HG02870 (cell line): ENCODE results near the gene MTURN.

Experiments used
- ATAC-seq: cut with Tn5 transposase; IDR thresholded peaks from one replicate; pipeline ENCODE4 v1.9.1; 2021; ENCODE audit warnings: mild to moderate bottlenecking, moderate library complexity; ENCODE audit not compliant: unreplicated experiment

Gene MTURN

GRCh38 chr7:30159698-30160143 is 24.9 kb downstream of the MTURN start:
- ATAC-seq, result no peak

DNA sequence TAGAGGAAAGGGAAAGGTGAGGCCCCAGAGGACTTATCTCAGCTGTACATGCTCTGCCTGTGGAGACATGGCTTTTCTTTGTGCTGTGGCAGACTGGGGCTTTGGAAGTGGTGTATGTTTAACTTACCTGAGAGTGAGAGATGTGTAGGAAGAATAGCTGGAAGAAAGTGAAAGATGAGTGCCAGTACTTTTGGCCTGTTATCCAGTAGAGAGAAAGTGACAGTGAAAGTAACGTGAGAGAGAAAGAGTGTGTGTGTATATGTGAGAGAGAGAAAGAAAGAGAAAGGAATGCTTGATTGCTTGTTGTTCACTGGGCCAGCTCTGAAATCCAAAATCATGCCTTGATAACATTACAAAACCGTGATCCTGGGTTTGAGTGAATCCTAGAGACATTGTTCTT is 25.5 kb downstream of the MTURN start:
- ATAC-seq, result no peak

- ATAC-seq, result no peak
Observed at GRCh38 chr7:30162133-30162532, 27.3 kb downstream of the MTURN start.

DNA sequence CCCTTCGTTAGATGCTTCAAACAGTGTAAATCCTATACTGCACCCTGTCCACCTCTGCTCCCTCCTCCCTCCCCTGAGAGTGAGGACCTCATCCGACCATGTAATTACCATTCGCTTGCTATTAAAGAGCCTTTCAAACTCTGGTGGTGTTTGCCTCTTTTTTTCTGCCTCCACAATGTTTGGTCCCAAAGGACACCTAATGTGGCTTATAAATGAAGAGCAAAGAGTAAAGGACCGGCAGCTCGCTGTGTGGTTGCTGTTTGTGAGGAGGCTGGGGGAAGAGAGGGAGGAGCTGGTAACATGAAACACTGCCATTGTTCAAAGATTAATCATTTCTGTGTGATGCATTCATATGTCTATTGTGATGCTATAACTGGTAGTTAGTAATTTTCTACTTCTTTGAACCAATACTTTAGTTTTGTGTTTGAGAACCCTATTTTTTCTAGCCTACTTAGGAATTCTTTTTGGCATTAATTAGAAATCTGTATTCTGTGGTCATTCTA is 27.9 kb downstream of the MTURN start:
- ATAC-seq, result no peak

DNA sequence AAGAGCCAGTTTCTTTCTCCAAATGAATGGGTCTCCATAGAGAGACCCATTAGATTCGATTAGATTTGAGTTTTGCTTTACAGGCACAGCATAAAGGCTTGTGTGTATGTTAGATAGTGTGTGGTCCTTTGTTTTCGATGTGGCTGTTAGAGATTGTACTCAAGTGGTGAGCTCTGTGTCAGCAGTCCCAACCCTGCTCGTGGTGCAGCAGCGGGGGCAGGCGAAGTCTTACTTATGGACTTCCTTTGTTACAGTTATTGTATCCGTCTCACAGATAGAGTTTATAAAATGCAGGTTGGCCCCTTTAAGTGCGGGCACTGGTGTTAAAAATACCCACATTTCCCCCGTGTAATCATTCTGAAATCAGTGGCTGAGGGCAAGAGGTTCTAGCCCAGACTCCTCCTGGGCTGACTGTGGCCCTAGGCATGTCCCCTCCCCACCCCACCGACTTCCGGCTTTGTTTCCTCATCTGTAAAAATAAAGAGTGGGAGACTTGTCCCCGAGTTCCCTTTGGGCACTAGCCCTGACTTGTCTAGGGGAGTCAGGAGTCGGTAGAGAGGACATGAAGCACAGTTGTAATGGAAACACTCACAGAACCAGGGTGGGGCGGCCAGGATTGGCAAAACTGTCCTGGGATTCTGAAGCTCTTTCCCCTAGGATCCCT is 28.6 kb downstream of the MTURN start:
- no peak for ATAC-seq

- ATAC-seq, result no peak
Observed at GRCh38 chr7:30164567-30164966, 29.8 kb downstream of the MTURN start.

GRCh38 chr7:30165590-30165989 is 30.8 kb downstream of the MTURN start:
- no peak for ATAC-seq

GRCh38 chr7:30166155-30166840 is 31.5 kb downstream of the MTURN start:
- no peak for ATAC-seq

- no peak for ATAC-seq
Observed at GRCh38 chr7:30166841-30167235, 32.1 kb downstream of the MTURN start.

- no peak for ATAC-seq
Observed at GRCh38 chr7:30167901-30168300, 33.1 kb downstream of the MTURN start.

- no peak for ATAC-seq
Observed at GRCh38 chr7:30168835-30169573, 34.2 kb downstream of the MTURN start.

DNA sequence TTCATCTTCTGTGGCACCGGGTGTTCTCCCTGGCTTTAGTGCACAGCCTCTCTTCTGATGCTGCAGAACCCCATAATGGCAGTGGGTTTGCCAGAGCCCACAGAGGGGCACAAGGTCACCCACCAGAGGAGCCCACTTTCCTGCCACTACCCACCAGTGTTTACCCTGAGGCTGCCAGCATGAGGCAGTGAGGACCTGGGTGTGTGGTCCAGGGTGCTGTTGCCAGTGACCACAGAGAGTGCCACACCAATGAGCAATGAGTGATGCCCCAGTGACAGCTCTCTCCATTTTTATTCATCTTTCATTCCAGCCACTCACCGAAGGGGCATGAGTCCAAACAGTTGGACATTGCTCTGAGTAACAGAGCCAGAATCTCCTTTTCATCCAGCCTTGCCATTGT is 34.8 kb downstream of the MTURN start:
- ATAC-seq, result no peak

DNA sequence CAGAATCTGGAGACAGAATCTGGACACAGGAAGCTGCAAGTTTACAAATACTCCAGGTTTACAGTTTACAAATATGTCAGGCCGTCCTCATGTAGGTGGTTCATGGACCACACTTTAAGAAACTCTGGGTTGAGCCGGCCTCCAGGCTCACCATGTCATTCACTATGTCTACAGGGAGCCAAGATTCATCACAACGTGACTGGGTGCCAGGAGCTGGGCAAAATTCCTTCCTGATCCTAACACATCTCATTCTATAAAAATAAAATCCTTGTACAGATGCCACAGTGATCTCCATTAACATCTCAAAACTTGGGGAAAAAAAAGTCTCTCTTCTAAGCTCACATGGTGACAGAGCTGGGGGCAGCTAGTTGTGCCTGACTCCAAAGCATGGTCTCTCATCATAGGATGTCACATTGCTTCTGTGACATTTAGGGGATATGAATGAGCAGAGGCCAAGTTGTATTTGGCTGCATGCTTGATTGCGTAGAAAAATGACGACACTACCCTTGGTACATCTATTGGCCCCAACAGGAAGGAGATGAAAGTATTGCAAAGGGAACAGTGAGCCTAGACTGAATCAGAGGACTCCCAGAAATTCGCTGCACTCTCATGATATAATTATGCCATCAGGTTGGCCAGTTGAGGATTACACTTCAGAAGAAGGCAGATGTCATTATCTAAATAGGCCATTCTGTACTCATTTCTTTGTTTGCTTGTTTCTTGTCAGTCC is 35.9 kb downstream of the MTURN start:
- ATAC-seq, result no peak

GRCh38 chr7:30171766-30172447 is 37.1 kb downstream of the MTURN start:
- no peak for ATAC-seq

DNA sequence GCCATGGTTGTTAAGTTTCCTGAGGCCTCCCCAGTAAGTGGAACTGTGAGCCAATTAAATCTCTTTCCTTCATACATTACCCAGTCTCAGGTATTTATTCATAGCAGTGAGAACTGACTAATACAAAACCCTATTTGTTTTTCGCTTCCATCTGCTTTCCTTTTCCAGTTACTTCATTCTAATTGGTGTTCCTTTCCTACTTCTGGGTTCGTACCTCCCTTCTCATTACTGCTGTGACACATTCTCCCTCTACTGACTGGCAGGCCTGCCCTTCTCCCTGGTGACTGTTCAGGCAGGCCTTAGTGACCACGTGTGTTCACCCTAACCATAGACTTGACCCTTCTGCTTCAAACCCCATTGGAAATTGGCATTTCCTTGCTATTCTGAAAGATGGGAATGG is 37.7 kb downstream of the MTURN start:
- no peak for ATAC-seq

- ATAC-seq, result no peak
Observed at GRCh38 chr7:30173058-30173897, 38.5 kb downstream of the MTURN start.

DNA sequence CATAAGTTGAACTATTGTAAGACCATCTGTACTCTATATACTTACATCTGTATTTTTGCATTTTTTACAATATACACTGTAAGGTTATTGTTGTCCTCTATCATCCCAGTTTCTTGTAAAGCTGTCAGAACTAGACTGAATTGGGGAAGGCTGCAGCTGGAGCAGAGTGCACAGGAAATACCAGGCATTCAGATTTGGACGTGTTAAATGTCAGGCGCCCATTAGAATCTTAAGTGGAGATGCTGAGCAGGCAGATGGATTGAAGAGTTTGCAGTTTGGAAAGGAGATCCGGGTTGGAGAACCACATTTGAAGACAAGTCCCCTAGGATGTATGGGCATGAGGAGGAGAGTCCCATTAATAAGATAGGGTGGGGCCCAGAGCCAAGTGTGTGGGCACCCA is 40.4 kb downstream of the MTURN start:
- ATAC-seq, result no peak

DNA sequence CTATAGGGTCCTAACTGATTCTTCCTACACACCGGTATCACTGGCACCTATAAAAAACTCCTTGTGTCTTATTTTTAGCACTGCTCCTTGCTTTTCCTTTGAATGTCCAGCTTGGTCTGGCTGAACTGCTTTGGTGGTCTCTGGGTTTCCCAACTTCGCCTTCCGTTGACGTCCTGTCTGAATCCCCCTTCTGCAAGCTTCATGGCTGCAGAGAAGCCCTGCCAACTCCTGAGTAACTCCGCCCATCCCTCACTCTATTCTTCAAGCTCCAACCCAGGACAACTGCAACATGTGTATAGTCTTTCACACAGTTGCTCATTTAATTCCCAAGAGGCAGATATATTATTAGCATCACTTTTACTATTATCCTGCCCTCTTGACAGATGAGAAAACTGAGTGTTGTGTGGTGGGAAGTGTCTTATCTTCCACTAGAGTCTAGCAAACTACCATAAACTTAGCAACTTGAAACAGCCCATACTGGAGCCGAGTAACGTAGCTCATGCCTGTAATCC is 40.9 kb downstream of the MTURN start:
- no peak for ATAC-seq

- no peak for ATAC-seq
Observed at GRCh38 chr7:30176463-30177109, 41.8 kb downstream of the MTURN start.
